MCF 10A (cell line): ENCODE results near the gene DOCK8. TPM values are rescaled to one million over a fixed set of nuclear protein-coding genes. Genes with fewer than 3 reads are reported as not detected.

Experiments
- BruUV-seq: library from RNA; stranded (reverse); fragments of 400-500 nt; replicated peaks from 2 replicates; lab custom pipeline; 2021; lab: Mats Ljungman, UMichigan
- CTCF ChIA-PET: fragments of 300-600 bp; sonication (Branson Sonifier 250); formaldehyde crosslinking; extraction: SDS; loops from one replicate; lab custom pipeline; 2021; ENCODE audit warnings: antibody characterized with exemption, inconsistent platforms; lab: Yijun Ruan, JAX
- POLR2A ChIA-PET: fragments of 300-600, 350-650 bp; sonication (Branson Sonifier 250); formaldehyde crosslinking; extraction: SDS; loops from one replicate; lab custom pipeline; 2020; ENCODE audit warnings: antibody characterized with exemption, inconsistent platforms; lab: Yijun Ruan, JAX
- DNase-seq: peaks from one replicate; pipeline ENCODE4 v3.0.0-alpha.2; 2018; ENCODE audit not compliant: unreplicated experiment
- H3K27ac Mint-ChIP-seq: one replicate; pipeline ENCODE4 v1.8.0; 2022; ENCODE audit warnings: mild to moderate bottlenecking, low read depth, mixed read lengths; ENCODE audit not compliant: unreplicated experiment
- H3K27me3 Mint-ChIP-seq: one replicate; pipeline ENCODE4 v1.8.0; 2022; ENCODE audit warnings: mixed read lengths; ENCODE audit not compliant: insufficient read depth, unreplicated experiment
- H3K36me3 Mint-ChIP-seq: one replicate; pipeline ENCODE4 v1.8.0; 2022; ENCODE audit warnings: mild to moderate bottlenecking, moderate library complexity, mixed read lengths; ENCODE audit not compliant: insufficient read depth, unreplicated experiment
- H3K4me1 Mint-ChIP-seq: one replicate; pipeline ENCODE4 v1.8.0; 2022; ENCODE audit warnings: mixed read lengths; ENCODE audit not compliant: insufficient read depth, unreplicated experiment
- H3K4me3 Mint-ChIP-seq: one replicate; pipeline ENCODE4 v1.8.0; 2022; ENCODE audit warnings: mild to moderate bottlenecking, moderate library complexity, mixed read lengths; ENCODE audit not compliant: unreplicated experiment
- H3K9me3 Mint-ChIP-seq: one replicate; pipeline ENCODE4 v1.8.0; 2022; ENCODE audit warnings: mixed read lengths; ENCODE audit not compliant: unreplicated experiment
- CTCF ChIP-seq: fragments of 200-600 bp; IDR thresholded peaks from one replicate; pipeline ENCODE4 v1.8.0; 2022; ENCODE audit warnings: antibody characterized with exemption, mild to moderate bottlenecking; ENCODE audit not compliant: unreplicated experiment
- intact Hi-C: fragments of 100-400 bp; cut with micrococcal nuclease; formaldehyde crosslinking; loops from 2 replicates; pipeline ENCODE4 v1.14.1; 2022
- total RNA-seq: library from RNA; stranded (reverse); gene quantifications from 2 replicates; pipeline ENCODE4 v1.2.3, GENCODE V29; 2022

The DOCK8 gene
- total RNA-seq, 1 experiment from 2014 or later = 5.2 TPM

- CTCF ChIA-PET = no interaction called here
Measured at GRCh38 chr9:362561-363273, 148.1 kb downstream of the DOCK8 start.

GRCh38 chr9:363274-363612, 148.6 kb downstream of the DOCK8 start:
- TF ChIP-seq CTCF = no peak
- ChIA-PET CTCF (interaction anchor here (0.7 kb wide), 1 partner anchor 402 kb away, joined by 3 read pairs; no protein-coding TSS in a partner anchor), POLR2A (no interaction called here)
- Mint-ChIP-seq H3K9me3 (no peaks in the 10 kb centered on the region), H3K27ac (no peak overlapping the region), H3K4me1 (no peaks in the 10 kb centered on the region), H3K27me3 (no peaks in the 10 kb centered on the region), H3K4me3 (no peak overlapping the region), H3K36me3 (no peaks in the 10 kb centered on the region)
- DNase-seq = no peak
- intact Hi-C loops = no loop called here
- no TSS peak for BruUV-seq

More at GRCh38 chr9:362561-363273, 148.1 kb downstream of the DOCK8 start:
- Mint-ChIP-seq H3K36me3 (no peaks in the 10 kb centered on the region), H3K27me3 (no peaks in the 10 kb centered on the region), H3K27ac (no peak overlapping the region), H3K4me3 (no peak overlapping the region), H3K9me3 (no peaks in the 10 kb centered on the region), H3K4me1 (no peaks in the 10 kb centered on the region)
- no peak for DNase-seq
- POLR2A ChIA-PET = no interaction called here
- no peak for TF ChIP-seq CTCF
- intact Hi-C loops = no loop called here
- BruUV-seq = no TSS peak

GRCh38 chr9:365436-365835, 150.8 kb downstream of the DOCK8 start:
- CTCF ChIA-PET = interaction anchor here (2.3 kb wide), 1 partner anchor 16 kb away, joined by 7 read pairs; no protein-coding TSS in a partner anchor
- no peak overlapping the region for H3K27ac Mint-ChIP-seq
- H3K27me3 Mint-ChIP-seq = no peaks in the 10 kb centered on the region
- H3K4me1 Mint-ChIP-seq = no peaks in the 10 kb centered on the region
- POLR2A ChIA-PET = interaction anchor here (0.5 kb wide), 1 partner anchor 8 kb away, joined by 3 read pairs; no protein-coding TSS in a partner anchor
- no peak for TF ChIP-seq CTCF
- intact Hi-C loops = no loop called here
- no peak overlapping the region for H3K4me3 Mint-ChIP-seq
- H3K36me3 Mint-ChIP-seq = no peaks in the 10 kb centered on the region
- no peak for DNase-seq
- no peaks in the 10 kb centered on the region for H3K9me3 Mint-ChIP-seq
- BruUV-seq = no TSS peak

- Mint-ChIP-seq H3K4me1 (no peaks in the 10 kb centered on the region), H3K27ac (no peak overlapping the region), H3K4me3 (no peak overlapping the region), H3K27me3 (no peaks in the 10 kb centered on the region), H3K36me3 (no peaks in the 10 kb centered on the region), H3K9me3 (no peaks in the 10 kb centered on the region)
- POLR2A ChIA-PET = no interaction called here
- no TSS peak for BruUV-seq
- intact Hi-C loops = no loop called here
- CTCF ChIA-PET = interaction anchor here (2.3 kb wide), 1 partner anchor 17 kb away, joined by 7 read pairs; no protein-coding TSS in a partner anchor
- no peak for DNase-seq
- TF ChIP-seq CTCF = no peak
Measured at GRCh38 chr9:366620-367019, 152.0 kb downstream of the DOCK8 start.
